ENCODE results near the gene HOXA11.

HOXA11 gene

GRCh38 chr7:27169658-27170425 lies 15.2 kb downstream of the HOXA11 start:
- DNase-seq (ENCODE audit: low read depth), result peak; percentile 29

- DNase-seq (ENCODE audit: low read depth), result peak; percentile 53
These were observed 16.6 kb downstream of the HOXA11 start for GRCh38 chr7:27168265-27168947.

- DNase-seq (ENCODE audit: low read depth), result peak; percentile 60
These were observed 17.1 kb downstream of the HOXA11 start for GRCh38 chr7:27167916-27168264.

DNA sequence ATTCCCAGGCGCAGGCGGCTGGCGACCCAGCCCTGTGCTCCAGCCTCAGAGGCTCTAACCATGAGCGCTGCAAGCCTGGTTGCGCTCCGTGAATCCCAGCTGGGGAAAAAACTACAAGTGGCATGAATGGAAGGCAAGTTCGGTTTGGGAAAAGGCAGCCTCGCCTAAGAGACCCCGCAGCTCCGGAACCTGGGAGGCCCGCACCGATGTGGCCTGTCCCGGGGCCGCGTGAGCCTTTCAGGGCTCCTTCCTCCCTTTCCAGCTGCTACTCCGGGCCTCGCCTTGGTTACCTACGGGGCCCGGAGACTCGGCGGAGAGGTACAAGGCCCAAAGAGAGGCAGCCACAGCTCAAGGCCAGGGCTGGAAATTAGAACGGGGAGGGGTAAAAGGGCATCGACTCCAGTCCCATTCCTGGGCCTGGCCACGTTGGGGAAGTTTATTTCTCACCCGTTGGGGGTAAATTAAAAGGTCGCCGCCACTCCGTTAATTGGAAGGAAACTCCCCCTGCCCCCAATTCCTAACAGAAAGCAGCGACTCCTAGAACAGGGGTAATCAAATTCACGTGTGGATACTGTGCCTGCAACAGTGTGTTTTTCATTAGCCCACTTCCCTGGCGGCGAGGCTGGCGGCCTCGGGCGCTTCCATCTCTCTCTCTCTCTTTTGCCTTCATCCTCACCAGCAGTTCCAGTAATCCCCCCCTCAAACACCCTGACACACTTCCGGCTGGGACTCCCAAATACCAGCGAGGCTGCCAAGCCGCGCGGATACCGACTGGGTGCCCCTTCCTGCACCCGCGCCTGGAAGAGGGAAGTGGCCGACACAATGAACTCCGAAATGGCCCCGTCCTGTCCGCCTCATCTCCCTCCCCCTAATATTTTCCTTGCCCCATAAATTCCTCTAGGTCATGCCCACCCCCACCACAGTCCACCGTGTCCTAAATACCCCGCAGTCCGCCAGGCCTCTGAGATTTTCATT lies 18.2 kb downstream of the HOXA11 start:
- DNase-seq (ENCODE audit: low read depth), result peak; percentile 48

GRCh38 chr7:27165996-27166530 lies 19.0 kb downstream of the HOXA11 start:
- peak; percentile 90 for DNase-seq (ENCODE audit: low read depth)

DNA sequence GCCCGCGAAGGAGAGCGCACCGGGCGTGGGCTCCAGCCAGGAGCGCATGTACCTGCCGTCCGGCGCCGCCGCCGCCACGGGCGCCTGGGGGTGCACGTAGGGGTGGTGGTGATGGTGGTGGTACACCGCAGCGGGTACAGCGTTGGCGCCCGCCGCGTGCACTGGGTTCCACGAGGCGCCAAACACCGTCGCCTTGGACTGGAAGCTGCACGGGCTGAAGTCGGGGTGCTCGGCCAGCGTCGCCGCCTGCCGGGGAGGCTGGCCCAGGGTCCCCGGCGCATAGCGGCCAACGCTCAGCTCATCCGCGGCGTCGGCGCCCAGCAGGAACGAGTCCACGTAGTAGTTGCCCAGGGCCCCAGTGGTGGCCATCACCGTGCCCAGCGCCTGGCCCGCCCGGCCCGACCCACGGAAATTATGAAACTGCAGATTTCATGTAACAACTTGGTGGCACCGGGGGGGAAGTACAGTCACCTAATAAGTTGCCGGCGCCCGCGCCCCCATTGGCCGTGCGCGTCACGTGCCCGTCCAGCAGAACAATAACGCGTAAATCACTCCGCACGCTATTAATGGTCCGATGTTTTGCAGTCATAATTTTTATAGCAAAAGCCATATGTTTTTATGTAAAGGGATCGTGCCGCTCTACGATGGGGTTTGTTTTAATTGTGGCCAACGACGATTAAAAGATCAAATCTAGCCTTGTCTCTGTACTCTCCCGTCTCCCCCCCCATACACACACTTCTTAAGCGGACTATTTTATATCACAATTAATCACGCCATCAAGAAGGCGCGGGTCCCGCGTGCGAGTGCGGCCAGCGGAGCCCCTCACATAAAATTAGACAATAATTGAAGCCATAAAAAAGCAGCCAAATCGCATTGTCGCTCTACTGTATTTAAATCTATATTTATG lies 19.7 kb downstream of the HOXA11 start, which contains the start of gene HOXA9:
Gene HOXA9 (minus strand): TSS at position 449 of the 907 bp plus-strand sequence. CDS start 80 bp downstream, at position 369.
- peak; percentile 95 for DNase-seq (ENCODE audit: low read depth)

- peak; percentile 20 for DNase-seq (ENCODE audit: low read depth)
These were observed 20.5 kb downstream of the HOXA11 start for GRCh38 chr7:27164367-27165088.

DNA sequence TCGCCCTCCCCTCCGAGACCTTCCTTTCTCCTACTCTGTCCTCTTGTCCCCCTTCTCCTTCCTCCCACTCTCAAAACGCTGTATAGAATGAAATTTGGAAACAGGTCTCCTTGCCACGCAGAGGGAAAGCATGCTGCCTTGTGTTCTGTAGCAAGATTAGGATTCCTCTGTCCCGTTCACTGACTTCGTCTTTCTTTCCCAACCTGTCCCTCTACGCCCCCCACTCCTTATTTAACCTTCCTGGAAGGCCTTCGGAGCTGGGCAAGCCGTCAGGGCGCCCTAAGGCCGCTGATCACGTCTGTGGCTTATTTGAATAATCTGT lies 21.0 kb downstream of the HOXA11 start:
- DNase-seq (ENCODE audit: low read depth), result no peak

- DNase-seq (ENCODE audit: low read depth), result peak; percentile 8
These were observed 21.6 kb downstream of the HOXA11 start for GRCh38 chr7:27163288-27164044.

DNA sequence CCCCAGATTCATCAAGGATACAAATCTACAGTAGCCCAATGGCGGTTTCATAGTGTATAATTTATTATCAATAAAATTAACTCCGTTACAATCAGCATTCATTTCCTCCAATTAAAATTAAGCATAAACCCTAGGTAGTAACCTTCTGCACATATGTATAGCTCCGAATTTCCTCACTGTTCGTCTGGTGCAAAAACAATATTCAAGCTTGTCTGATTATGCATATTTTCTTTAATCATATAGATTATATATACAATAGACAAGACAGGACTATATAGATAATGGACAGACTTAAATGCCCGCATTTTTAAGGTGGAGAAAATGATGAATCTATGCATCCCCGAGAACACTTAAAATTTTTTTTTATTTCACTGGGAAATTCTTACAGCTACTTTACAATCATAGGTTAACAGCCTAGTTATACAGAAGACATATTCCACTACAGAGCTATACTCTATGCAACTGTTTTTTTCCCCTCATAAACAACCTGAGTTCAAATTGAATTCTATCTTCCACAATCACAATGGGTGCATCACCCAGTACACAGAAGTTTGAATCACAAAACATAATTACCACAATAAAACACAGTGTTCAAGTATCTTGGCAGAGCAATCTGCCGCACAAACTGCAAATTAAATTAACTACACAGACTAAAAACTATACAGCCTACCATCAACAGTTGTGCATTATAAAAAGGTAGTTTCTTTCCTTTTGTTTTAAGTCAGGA lies 22.3 kb downstream of the HOXA11 start:
- peak; percentile 10 for DNase-seq (ENCODE audit: low read depth)

DNA sequence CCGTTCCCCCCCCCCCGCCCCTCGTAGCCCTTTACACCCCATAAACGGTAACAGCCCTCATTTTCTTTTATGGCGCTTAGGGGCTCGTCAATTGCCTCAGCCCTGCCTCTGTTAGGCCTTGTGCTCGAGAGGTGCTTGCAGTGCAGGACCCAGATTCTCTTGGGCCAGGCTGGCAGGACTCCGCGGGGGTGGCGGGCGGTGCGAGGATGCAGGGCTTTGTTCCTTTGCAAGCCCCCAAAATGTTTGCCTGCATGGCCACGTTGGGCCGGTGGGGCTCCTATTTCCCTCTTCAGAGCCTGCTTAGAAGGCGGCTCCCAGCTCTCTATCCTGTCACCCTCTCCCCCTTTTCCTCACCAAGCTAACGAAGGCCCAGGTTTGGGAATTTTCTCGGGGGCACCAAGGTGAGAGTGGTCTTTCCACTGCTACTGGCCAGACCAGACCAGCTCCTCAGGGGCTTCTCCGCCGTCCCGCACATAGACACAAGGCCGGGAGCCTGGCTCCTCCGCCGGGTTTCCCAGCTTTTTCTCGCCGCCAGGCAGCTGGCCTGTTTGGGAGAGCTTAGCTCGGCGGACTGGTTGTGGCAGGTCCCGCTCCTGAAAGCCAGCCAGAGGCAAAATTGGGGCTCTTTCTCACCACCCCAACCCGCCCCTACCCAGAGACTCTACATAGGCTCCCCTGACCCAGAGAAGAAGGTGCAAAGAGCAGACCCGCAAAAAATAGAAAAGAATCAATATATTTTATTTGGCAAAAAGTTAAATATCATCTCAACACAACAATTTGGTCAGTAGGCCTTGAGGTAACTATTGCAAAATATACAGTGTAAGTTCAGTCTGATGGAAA lies 23.1 kb downstream of the HOXA11 start:
- peak; percentile 16 for DNase-seq (ENCODE audit: low read depth)

GRCh38 chr7:27161214-27161720 lies 23.8 kb downstream of the HOXA11 start:
- peak; percentile 18 for DNase-seq (ENCODE audit: low read depth)

GRCh38 chr7:27160546-27161213 lies 24.4 kb downstream of the HOXA11 start:
- DNase-seq (ENCODE audit: low read depth), result peak; percentile 56

DNA sequence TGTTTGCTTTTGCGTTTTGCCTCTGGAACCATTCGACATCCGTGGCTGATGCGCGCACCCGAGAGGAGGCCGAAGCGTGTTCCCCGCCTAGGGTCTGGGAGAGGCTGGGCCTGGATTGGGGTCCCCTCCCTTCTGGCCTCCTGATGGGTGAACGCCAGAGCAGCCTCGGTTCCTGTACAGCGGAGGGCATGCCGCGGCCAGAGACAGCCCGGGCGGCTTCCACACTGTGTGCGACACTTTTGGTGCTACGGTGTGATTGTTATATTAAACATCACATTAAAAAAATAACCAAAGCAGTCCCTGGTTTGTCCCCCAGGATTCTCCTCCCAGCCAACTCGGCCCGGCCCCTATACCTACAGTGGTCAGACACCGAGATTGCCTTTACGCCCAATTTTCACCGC lies 24.9 kb downstream of the HOXA11 start:
- no peak for DNase-seq (ENCODE audit: low read depth)

- no peak for DNase-seq (ENCODE audit: low read depth)
These were observed 25.5 kb downstream of the HOXA11 start for GRCh38 chr7:27159266-27160144.
